ENCODE data around the gene CBLC.

The CBLC gene

DNA sequence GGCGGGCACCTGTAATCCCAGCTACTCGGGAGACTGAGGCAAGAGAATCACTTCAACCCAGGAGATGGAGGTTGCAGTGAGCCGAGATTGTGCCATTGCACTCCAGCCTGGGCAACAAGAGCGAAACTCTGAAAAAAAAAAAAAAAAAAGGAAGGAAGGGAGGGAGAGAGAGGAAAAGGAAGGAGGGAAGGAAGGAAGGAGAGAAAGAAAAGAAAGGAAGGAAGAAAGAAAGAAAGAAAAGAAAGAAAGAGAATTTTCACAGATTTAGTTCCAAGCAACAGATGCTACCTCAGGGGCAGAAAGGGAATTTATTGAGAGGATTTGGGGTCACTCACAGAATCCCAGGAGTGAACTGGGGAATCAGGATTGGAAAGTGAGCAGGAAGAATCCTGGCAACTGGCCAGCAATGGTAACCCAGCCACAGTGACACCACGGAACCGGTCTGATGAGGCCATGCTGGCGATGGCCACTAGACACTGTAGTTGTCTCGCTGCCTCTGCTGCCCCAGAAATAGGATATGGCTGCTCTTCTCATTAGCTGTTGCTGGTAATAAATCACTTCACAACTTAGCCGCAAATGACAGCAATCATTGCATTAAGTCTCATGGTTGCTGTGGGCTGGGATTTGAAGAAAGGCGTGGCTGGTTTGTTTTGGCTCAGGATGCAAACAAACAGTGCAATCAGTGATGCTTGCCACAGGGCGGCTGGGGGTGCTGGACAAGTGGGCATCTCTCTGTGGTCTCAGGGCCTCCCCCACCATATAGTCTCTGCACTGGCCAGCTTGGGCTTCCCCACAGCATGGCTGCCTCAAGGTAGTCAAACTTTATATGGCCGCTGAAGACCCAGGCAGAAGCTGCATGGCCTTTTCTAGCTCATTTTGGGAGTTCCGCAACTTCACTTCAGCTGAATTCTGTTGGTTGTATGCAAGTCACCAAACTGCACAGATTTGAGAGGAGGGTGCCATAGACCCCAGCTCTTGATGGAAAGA, 26.0 kb downstream of the CBLC start:
- DNase-seq: peak; percentile 43

DNA sequence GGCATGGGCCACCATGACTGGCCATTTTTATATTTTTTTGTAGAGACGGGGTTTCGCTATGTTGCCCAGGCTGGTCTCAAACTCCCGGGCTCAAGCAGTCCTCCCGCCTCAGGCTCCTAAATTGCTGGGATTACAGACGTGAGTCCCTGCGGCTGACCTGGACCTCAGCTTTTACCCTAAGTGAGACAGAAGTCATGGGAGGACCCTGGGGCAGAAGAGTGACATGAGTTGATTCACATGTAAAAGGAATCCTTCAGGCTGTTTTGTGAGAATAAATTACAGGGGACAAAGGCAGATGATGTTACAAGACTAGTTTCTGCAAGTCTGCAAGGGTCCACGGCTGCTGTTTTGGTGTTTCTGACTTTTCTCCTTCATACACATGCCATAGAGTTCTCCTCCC, 28.6 kb downstream of the CBLC start:
- no peak for DNase-seq

DNA sequence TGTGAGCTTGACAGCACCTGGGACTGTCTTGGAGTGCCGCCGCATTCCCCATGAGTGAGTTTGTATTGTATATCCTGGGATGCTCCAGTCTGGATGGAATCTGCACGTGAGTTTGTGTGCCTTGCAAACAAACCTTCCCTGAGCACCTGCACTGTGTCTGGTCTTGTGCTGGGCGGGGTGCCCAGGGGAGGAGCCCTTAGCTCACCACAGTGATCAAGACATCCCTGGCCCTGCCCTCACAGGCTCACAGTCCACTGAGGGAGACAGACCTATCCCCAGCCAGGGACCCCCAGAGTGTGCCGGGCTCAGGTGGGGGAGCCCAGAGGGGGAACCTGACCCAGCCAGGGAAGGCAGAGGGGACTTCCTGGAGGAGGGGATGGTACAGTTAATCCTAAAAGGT, 29.5 kb downstream of the CBLC start:
- DNase-seq: peak; percentile 82

DNA sequence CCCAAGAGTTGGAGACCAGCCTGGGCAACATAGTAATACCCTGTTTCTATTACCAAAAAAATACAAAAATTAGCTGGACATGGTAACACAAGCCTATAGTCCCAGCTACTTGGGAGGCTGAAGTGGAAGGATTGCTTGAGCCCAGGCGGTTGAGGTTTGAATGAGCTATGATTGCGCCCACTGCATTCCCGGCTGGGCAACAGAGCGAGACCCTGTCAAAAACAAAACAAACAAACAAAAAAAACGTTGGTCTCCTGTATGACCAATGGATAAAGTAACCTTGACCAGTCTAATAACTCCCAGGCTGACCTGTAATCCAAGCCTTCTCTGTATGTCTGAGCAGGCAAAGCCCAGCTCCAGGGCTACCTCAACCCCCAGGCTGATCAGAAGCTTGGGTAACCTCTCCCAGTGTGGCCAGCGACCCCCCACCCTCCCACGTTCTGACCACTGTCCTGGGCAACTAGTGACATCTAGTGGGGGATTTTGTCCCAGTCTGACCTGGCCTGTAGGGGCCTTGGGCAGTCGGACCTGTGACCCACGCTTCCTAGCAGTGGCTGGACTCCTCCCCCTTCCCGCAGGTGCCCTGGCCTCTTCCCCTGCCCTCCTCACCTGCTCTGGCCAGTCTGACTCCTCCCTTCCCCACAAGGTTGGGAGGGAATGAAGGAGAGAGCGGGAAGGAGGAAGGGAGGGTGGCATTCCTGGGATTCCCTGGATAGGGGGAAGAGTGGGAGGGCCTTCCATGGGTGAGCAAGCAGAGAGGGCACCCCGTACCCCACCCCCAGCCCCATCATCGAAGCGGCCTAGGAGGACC, 30.2 kb downstream of the CBLC start:
- DNase-seq: peak; percentile 35

DNA sequence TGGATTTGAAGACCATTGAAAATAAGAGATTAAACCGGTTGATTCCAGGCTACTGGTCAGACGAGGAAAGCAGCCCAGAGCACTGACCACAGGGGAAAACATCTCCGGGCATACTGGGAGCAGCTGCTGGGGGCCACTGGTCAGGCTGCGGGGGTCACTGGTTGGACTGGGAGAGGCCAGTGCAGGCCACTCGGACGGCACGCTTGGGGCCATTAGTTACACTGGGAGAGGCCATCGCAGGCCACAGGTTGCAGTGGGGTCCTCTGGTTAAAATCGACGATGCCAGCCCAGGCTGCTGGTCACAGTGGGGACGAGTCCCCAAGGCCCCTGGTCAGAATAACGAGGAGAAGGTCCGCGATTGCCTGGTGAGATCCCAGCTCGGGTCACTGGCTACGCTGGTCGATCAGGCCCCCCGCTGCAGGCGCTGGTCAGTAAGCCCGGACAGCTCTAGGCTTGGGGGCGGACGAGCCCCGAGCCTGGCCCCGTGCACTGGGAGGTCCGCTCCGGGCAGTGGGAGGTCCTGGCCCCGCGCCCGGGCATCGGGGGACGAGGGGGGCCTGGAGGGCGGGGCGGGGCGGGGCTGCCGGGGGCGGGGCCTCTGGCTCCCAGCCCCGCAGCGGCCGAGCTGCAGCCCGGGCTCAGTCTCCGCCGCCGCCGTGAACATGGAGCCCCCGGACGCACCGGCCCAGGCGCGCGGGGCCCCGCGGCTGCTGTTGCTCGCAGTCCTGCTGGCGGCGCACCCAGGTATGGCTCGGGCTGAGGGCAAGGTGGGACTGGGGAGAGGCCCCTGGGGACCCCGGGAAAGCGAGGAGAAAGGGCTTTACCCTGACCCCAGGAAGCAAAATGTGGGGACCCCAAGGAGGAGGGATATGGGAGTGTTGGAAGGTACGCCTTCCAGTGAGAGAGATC, 31.0 kb downstream of the CBLC start, which contains the start of gene BCAM:
TSS of gene BCAM (plus strand) at position 641 of the 909 bp plus-strand sequence. CDS start at position 663, 22 bp downstream.
- peak; percentile 74 for DNase-seq

DNA sequence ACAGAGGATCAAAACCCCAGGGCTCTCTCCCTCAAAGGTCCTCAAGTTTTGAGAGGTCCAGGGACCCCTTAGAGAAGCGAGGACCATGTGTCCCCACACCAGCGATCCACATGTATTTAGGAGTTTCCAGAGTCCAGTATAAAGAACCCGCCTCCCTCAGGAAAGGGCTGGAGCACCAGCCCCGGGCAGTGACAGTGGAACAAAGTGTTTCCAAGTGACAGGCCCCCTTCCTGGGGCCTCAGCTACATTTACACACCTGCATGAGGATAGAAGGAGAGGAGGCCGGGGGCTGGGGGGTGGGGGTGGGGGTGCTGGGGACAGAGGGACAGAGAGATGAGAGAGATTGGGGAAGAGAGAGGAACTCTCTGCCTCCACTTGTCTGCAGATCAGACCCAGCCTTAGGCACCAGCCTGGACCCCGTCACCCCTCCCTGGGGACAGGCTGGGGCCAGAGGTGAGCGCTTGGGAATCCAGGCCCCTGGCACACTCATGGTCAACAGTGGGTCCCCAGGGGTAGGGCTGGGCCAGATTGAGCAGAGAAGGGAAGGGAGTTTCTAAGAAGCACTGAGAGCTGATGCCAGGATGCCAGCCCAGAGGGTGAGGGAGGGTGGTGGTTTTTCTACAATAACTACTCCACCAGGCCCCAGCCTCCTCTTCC, 32.0 kb downstream of the CBLC start:
- no peak for DNase-seq

DNA sequence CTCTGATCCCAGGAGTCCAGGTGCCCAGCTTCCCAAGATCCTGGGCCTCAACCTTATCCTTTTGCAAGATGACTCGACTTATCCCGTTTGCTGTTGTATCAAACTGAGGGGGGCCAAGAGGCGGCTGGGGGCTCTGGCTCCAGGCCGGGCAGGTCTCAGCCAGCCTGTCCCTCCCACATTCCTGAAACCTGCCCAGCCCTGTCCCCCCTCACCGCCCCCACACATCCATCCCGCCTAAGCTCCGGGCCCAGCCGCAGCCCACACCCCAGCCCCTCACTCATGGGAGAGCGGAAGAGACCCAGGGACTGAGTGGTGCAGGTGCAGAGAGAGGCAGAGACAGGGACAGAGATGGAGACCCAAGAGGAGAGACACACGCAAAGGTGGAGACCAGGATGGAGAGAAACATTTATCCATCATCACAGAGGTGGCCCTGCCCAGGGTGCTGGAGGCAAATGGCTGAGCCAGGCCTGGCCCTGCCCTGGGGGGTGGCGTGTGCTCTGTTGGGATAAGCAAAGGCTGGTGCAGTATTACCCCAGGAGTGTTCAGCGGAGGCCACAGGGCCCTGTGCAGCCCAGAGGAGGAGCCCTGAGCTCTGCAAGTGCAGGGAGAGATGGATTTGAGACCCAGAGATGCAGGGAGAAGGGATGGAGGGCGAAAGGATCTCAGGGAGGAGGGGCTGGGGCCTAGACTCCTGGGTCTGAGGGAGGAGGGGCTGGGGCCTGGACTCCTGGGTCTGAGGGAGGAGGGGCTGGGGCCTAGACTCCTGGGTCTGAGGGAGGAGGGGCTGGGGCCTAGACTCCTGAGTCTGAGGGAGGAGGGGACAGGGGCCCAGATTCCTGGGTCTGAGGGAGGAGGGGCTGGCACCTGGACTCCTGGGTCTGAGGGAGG, 32.8 kb downstream of the CBLC start:
- no peak for DNase-seq

DNA sequence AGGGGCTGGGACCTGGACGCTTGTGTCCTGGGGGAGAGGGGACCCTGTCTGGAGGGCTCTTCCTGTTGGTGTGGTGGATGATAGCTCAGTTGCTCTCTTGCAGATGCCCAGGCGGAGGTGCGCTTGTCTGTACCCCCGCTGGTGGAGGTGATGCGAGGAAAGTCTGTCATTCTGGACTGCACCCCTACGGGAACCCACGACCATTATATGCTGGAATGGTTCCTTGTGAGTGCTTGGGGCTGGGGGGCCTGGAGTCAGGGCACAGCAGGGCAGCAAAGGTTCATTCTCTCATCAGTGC, 33.4 kb downstream of the CBLC start:
- no peak for DNase-seq

DNA sequence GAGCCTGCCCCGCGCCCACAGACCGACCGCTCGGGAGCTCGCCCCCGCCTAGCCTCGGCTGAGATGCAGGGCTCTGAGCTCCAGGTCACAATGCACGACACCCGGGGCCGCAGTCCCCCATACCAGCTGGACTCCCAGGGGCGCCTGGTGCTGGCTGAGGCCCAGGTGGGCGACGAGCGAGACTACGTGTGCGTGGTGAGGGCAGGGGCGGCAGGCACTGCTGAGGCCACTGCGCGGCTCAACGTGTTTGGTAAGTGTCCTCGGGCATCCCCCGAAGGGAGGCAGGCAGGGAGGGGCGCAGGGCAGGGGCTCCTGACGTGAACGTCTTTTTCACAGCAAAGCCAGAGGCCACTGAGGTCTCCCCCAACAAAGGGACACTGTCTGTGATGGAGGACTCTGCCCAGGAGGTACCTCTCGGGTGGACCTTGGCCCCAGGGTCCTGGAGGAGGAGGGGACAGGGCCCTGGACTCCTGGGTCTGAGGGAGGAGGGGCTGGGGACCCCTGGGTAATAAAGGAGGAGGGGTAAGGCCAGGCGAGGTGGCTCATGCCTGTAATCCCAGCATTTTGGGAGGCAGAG, 34.5 kb downstream of the CBLC start:
- no peak for DNase-seq

DNA sequence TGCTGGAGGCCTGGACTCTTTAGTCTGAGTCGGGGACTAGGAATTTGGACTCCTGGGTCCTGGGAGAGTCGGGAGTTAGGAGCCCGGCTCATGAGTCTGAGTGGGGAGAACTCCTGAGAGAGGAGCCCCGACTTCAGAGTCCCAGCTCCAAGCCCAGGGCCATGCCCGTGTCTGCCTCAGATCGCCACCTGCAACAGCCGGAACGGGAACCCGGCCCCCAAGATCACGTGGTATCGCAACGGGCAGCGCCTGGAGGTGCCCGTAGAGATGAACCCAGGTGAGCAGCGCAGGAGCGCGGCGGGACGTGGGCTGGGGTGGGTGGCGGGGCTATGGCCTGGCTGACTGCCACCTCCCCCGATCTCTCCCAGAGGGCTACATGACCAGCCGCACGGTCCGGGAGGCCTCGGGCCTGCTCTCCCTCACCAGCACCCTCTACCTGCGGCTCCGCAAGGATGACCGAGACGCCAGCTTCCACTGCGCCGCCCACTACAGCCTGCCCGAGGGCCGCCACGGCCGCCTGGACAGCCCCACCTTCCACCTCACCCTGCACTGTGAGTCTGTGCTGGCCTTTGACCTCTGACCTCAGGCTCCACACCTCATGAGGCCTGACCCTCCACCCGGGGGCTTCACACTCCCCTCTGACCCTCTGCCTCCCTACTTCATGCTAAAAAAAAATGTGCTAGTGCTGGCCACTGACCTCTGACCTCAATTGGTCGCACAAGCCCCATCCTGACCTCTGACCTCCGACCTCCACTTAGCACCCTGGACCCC, 35.6 kb downstream of the CBLC start:
- DNase-seq: peak; percentile 21

DNA sequence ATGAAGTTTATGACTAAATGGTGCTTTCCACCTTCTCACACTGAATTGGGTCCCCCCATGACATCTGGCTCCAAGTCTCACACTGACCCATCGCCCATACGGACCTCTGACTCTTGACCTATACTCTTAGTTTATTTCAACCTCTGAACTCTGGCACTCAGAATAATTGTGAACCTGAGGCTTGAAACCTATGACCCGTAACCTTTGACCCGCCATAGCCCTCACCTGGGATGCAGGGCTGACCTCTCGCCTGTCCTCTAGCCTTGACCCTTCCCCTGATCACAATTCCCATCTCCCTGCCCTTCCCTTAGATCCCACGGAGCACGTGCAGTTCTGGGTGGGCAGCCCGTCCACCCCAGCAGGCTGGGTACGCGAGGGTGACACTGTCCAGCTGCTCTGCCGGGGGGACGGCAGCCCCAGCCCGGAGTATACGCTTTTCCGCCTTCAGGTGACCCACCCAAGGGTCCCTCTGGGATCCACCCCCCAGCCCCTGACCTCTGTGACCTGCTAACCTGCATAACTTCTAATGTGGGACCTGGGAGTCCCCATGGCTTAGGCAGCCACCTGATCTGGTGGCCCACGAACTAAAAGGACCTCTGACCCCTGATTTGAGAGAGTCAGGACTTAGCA, 36.3 kb downstream of the CBLC start:
- DNase-seq: no peak

DNA sequence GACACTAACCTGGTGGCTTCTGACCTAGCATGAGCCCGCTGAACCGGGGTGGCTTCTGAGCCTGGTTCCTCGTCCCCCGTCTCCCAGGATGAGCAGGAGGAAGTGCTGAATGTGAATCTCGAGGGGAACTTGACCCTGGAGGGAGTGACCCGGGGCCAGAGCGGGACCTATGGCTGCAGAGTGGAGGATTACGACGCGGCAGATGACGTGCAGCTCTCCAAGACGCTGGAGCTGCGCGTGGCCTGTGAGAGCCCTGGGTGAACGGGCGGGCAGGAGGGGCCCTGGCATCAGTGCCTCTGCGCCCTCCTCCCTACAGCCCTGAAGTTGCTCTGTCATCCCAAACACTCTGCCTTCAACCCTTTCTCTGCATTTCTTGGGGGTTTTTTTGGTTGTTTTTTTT, 36.8 kb downstream of the CBLC start:
- no peak for DNase-seq

DNA sequence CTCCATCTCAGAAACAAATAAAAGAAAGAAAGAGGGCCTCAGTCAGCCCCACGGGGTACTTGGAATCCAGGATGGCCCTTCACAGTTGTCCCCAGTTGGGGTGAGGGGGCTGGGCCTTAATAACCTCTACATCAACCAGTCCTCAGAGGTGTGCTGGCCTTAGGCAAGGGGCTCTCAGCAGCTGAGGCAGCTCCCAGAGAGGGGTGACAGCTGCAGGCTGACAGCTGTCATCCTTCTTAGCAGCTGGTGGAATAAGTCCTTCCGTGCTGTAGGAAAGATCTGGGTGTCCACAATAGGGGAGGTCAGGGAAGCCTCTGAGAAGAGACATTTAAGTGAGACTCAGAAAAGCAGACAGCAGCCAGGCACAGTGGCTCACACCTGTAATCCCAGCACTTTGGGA, 38.6 kb downstream of the CBLC start:
- no peak for DNase-seq

DNA sequence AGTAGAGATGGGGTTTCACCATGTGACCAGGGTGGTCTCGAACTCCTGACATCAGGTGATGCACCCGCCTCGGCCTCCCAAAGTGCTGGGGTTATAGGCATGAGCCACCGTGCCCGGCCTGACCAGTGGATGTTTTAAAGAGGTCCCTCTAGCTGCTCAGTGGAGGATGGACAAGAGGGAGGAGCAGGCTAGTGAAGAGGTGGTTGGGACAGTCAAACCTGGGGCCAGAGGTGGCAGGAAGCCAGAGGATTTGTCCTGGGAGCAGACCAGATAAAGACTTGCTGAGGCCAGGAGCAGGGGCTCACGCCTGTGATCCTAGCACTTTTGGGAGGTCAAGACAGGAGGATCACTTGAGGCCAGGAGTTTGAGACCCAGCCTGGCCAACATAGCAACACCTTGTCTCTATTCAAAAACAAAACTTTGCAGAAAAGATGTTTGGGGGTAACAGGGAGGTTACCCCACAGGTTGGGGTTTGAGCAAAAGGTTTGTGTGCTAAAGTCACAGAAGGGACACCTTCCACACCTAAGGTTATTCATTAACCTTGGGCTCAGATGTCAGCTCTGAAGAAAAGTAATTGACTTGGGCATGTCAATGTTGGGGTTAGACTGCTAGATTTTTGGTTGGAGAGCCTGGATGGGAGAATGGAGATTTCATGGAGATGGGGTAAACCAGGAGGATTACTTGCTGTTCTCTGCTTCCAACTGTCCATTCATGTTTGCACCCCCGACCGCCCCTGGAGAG, 40.2 kb downstream of the CBLC start:
- no peak for DNase-seq

DNA sequence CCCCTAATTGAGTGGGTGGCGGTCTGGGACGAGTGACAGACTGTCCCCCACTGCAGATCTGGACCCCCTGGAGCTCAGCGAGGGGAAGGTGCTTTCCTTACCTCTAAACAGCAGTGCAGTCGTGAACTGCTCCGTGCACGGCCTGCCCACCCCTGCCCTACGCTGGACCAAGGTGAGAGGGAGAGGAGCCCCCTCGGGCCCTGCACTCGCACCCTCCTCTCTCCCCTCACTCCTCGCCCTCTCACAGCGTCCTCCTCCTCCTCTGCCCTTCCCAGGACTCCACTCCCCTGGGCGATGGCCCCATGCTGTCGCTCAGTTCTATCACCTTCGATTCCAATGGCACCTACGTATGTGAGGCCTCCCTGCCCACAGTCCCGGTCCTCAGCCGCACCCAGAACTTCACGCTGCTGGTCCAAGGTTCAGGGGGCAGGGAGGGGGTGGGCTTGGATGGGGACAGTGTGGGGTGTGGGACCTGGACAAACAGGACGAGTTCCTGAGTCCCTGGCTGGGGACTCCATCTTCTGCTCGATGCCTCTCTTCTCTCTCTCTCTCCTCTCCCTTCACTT, 40.9 kb downstream of the CBLC start:
- DNase-seq: no peak

DNA sequence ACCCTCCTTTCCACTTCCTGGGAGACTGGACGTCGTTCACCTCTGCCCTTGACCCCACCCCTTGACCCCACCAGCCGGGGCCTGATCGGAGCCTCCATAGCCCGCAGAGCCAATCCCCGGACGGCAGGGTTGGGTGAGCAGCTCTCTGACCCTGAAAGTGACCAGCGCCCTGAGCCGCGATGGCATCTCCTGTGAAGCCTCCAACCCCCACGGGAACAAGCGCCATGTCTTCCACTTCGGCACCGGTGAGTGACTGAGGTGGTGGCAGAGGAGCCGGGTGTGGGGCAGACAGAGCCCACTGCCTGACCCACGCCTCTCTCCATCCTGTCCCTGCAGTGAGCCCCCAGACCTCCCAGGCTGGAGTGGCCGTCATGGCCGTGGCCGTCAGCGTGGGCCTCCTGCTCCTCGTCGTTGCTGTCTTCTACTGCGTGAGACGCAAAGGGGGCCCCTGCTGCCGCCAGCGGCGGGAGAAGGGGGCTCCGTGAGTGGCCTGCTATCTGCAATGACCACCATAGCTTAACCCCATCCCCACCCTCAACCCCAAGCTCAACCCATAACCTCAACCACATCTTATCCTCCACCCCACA, 41.6 kb downstream of the CBLC start:
- no peak for DNase-seq

DNA sequence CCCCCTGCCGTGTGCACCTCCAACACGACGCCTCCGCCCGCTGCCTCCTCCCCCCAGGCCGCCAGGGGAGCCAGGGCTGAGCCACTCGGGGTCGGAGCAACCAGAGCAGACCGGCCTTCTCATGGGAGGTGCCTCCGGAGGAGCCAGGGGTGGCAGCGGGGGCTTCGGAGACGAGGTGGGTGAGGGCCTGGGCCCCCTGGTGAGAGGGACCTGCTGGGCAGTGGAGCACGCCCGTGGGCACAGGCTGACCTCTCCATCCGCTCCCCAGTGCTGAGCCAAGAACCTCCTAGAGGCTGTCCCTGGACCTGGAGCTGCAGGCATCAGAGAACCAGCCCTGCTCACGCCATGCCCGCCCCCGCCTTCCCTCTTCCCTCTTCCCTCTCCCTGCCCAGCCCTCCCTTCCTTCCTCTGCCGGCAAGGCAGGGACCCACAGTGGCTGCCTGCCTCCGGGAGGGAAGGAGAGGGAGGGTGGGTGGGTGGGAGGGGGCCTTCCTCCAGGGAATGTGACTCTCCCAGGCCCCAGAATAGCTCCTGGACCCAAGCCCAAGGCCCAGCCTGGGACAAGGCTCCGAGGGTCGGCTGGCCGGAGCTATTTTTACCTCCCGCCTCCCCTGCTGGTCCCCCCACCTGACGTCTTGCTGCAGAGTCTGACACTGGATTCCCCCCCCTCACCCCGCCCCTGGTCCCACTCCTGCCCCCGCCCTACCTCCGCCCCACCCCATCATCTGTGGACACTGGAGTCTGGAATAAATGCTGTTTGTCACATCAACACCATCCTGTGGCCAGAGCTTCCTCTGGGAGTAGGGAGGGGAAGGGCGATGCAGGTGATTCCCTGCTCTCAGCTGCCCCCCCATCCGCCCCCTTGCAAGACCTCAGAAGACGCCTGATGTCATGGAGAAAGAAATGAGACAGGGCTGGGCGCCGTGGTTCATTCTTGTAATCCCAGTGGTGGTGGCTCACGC, 43.2 kb downstream of the CBLC start:
- no peak for DNase-seq

Data from NCI-H69 (cell line).